NCI-H2029 treated with DMSO at 0.1 percent for 48 hours (cell line): ENCODE results near the gene ZIC3.

Experiments used
- DNase-seq: peaks from one replicate; lab custom pipeline; 2025; lab: John Stamatoyannopoulos, UW

ZIC3 gene

DNA sequence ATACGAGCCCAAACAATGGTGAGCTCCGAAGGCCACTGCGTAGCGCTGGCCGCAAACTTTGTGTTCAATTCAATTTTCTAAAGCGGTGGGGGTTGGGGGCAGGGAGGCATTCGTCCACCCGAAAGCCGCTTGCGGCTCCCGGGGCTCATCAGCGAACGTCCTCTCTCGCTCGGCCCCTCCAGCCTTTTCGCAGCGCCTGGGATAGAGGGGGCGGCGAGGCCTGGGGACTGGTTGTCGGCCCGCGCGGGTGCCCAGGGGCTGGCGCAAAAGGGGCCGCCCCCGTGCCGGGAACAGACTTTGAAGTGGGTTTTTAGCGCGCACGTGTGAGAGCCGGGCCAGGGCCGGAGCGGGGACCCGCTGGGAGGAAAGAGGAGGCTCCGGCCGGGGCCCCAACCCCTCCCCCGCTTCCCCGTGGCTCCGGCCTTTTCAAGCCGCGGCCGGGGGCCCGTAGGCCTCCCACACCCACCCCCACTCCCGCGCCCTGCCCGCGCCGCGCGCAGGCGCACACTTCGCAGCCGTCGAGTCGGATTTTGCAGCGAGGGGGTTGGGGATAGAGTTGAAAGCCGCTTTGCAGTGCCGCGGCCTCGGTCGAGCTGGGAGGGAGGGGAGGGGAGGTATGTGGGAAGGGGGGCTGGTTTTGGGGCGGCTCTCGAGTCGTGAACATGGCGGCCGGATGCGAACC lies 8.3 kb downstream of the ZIC3 start:
- DNase-seq = no peak

DNA sequence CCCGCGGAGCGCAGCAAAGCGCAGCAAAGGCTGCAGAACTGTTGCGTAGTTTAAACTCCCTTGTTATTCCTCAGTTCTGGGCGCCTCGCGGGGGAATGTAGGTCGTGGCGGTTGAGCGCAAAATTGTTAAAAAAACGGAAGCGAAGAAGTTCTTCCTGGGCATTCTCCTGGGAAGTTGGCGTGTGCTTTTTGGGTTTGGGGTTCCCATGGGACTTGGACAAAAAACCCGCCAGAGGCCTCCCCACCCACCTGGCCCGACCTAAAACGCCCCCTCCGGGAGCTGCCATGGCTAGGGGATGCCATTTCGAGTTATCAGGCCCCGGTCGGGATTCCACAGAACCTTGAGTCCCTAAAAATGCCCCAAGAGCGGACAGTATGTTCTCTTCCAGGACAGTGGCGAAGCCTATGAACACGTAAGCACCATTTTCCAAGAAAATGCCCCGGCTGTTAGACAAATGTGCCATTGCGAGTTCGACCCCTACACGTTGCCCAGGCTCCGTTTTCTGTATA lies 8.9 kb downstream of the ZIC3 start:
- no peak for DNase-seq

DNA sequence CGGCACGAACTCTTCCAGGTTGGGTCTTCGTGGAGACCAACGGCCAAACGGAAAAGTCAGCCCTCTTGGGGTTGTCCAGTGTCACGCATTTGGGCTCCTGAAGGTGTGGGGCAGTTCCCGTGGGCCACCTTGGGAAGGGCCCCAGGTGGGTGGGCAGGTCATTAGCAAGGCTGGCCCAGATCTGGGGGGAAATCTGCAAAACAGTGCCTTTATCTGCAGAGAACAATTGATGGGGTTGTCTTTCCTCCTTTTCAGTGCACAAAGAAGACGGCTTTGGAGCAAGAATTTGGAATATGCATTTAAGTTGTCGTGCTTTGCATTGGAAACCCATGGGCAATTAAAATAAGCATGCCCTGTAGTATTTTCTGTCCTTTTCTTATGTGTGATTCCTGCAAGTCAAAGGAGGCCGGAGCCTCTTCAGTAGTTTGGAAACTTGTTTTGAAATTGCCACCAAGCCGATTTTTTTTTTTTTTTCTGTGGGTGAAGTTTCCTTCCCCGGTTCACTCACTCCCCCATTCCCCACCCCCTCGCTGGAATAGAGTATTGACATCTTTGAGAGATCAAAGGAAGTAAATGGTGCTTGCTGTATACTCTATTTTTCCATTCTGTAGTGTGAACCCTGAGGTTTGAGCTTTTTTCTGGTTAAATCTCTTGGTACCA lies 9.8 kb downstream of the ZIC3 start:
- DNase-seq = no peak

DNA sequence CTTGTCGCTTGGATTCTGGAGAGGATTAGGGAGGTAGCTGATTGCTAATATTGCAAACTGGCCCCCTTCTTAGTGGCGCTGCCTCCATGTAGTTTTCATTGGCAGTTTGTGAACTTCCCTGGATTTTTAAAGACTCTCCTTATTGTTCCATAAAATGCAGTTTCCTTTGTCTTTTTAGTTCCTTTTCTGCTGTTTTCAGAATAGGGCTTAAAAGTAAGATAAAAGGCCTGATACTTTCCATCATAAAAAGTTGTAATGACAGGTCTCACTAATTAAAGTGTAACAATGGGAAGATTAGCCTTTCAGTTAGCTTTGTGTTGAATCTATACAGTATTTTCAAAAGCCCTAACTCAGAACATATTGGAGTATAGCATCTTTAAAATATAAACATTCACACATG lies 21.2 kb downstream of the ZIC3 start:
- DNase-seq = no peak

DNA sequence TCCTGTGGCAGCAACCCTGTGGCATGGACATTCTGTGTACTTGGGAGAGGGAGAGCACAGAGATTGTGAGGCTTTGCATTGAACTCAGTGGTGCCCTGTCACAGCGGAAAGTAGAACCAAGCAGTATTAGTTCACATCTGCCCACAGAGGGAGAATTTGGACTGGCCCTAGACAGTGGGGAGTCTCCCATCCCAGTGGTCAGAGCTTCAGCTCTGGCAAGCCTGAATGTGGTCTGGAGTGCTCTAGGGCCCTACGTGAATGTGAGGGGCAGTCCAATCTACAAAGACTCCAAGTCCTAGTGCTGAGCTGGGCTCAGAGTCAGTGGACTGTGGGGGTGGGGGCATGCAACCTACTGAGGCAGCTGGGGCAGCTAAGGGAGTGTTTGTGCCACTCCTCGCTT lies 34.8 kb downstream of the ZIC3 start:
- no peak for DNase-seq
